ENCODE data around the gene PPP3R1. TPM values are rescaled to one million over a fixed set of nuclear protein-coding genes. Genes with fewer than 3 reads are reported as not detected.

The PPP3R1 gene
- total and polyA plus RNA-seq, 2 of the 8 experiments (the other 6 are each of a cell fraction or from before 2014, with no cell fraction given), result 9.3 to 85.1 TPM

DNA sequence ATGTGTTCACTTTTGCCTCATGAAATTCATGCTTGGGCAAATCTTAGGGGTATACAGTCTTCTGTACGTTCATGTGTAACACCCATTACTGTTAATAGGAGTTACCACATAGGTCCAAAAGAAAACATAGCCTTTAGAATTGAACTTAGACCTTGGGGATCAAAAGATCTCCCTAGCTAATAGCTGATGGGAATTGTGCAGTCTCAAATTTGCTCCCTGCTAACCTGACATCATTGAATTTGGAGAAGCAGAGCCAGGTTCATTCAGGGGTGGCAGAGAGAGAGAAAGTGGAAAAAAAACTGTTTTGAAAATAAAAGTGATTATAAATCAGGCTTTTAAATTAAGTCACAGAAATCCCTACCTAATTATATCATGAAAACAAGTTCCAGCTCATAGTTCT, 28.0 kb upstream of the PPP3R1 start:
- Histone ChIP-seq H3K27ac (ENCODE audit: low read depth, low read length) (no peak overlapping the region), H3K4me3 (ENCODE audit: extremely low read depth in 1 of 4, insufficient read depth in 2 of 4, low read depth in 3 of 4, low read length in 4 of 4) (no peak overlapping the region), H2AFZ (ENCODE audit: low read length) (no peak overlapping the region), H3K18ac (ENCODE audit: extremely low read depth, low read length) (no peak overlapping the region), H2BK20ac (ENCODE audit: low read length) (no peak overlapping the region), H3K4me1 (replicated peaks in 1 of 4; ENCODE audit: control insufficient read depth in 3 of 4, insufficient read depth in 4 of 4, low read length in 3 of 4) (no peaks in the 10 kb centered on the region), H2BK120ac (replicated peaks; ENCODE audit: low read depth, low read length) (no peak overlapping the region), H3K56ac (replicated peaks; ENCODE audit: insufficient read length, low read depth, low read length) (no peak overlapping the region), H3K79me1 (ENCODE audit: low read depth, low read length) (no peaks in the 10 kb centered on the region), H2BK15ac (ENCODE audit: low read length) (no peak overlapping the region), H4K8ac (ENCODE audit: extremely low read depth, insufficient read depth, low read length) (no peak overlapping the region), H3K14ac (ENCODE audit: insufficient read length) (no peak overlapping the region), H3K9ac (replicated peaks in 1 of 4; ENCODE audit: extremely low read depth in 1 of 4, low read depth in 3 of 4, low read length in 3 of 4) (no peak overlapping the region), H4K20me1 (replicated peaks in 1 of 2; ENCODE audit: control insufficient read depth in 1 of 2, insufficient read depth in 2 of 2, low read length in 2 of 2) (no peaks in the 10 kb centered on the region), H3K4me2 (ENCODE audit: insufficient read depth in 1 of 2, low read depth in 2 of 2, low read length in 2 of 2) (no peak overlapping the region), H3K79me2 (ENCODE audit: control insufficient read depth in 1 of 2, insufficient read depth in 2 of 2, low read length in 2 of 2) (no peaks in the 10 kb centered on the region), H3K27me3 (replicated peaks in 1 of 4; ENCODE audit: control insufficient read depth in 3 of 4, extremely low read depth in 1 of 4, insufficient read depth in 3 of 4, low read length in 3 of 4) (no peaks in the 10 kb centered on the region), H2AK5ac (ENCODE audit: low read depth, low read length) (no peak overlapping the region), H4K91ac (replicated peaks; ENCODE audit: insufficient read length, low read length) (no peak overlapping the region), H2BK5ac (ENCODE audit: low read depth, low read length) (no peak overlapping the region), H3K23me2 (ENCODE audit: low read depth, low read length) (no peaks in the 10 kb centered on the region), H3K36me3 (ENCODE audit: control insufficient read depth in 2 of 4, insufficient read depth in 4 of 4, low read length in 3 of 4) (no peaks in the 10 kb centered on the region), H3K23ac (ENCODE audit: insufficient read length) (no peak overlapping the region), H3K4ac (replicated peaks; ENCODE audit: insufficient read length, low read depth, low read length) (no peak overlapping the region), H4K5ac (ENCODE audit: insufficient read length, low read depth, low read length) (no peak overlapping the region), H3K9me3 (ENCODE audit: insufficient read depth in 2 of 2, low read depth in 1 of 2, low read length in 1 of 2) (no peaks in the 10 kb centered on the region), H2BK12ac (ENCODE audit: low read depth, low read length) (no peak overlapping the region)
- 81% methylated on average over 1 of the region's 1 CpG; no CpG with 5 or more reads in 1 of the 2 experiments for WGBS, 2 experiments (ENCODE audit: extremely low coverage in 1 of 2, insufficient coverage in 1 of 2, insufficient read length in 1 of 2, insufficient replicate concordance in 2 of 2, low coverage in 1 of 2, low lambda C conversion rate in 2 of 2, missing lambda C conversion rate in 1 of 2)
- TF ChIP-seq, protein P1, sequence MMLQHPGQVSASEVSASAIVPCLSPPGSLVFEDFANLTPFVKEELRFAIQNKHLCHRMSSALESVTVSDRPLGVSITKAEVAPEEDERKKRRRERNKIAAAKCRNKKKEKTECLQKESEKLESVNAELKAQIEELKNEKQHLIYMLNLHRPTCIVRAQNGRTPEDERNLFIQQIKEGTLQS (IDR thresholded peaks at IDR 0.05; ENCODE audit: insufficient read depth, low read depth, low read length), result no peak
- TF ChIP-seq, protein P2, sequence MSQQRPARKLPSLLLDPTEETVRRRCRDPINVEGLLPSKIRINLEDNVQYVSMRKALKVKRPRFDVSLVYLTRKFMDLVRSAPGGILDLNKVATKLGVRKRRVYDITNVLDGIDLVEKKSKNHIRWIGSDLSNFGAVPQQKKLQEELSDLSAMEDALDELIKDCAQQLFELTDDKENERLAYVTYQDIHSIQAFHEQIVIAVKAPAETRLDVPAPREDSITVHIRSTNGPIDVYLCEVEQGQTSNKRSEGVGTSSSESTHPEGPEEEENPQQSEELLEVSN (IDR thresholded peaks at IDR 0.05), result no peak
- TF ChIP-seq YY1 (IDR thresholded peaks at IDR 0.05; ENCODE audit: low read depth, low read length), result no peak
- no peak for TF ChIP-seq HDAC2 (IDR thresholded peaks at IDR 0.05; ENCODE audit: borderline replicate concordance in 1 of 2, low read depth in 2 of 2, low read length in 2 of 2)
- TF ChIP-seq POLR2A (IDR thresholded peaks at IDR 0.05; ENCODE audit: control extremely low read depth in 1 of 2, low read depth in 2 of 2, low read length in 2 of 2), result no peak
- no peak for TF ChIP-seq TCF12 (IDR thresholded peaks at IDR 0.05; ENCODE audit: low read depth, low read length)
- FAIRE-seq (no peak), DNase-seq (ENCODE audit: low read depth in 1 of 2, low spot score in 2 of 2) (no peak)
- ChIA-PET POLR2A (ENCODE audit: partially characterized antibody) (no interaction called here), CTCF (ENCODE audit: partially characterized antibody) (interaction anchor here (1.6 to 8.4 kb wide), 2 partner anchors 14 to 22 kb away, joined by 3 to 108 read pairs; no protein-coding TSS in a partner anchor)

All from H1 (cell line).